GM12878 (cell line): Measurements from ENCODE around the gene FABP7. TPM values are rescaled to one million over a fixed set of nuclear protein-coding genes. Genes with fewer than 3 reads are reported as not detected.

Experiments used
- ATAC-seq: fragments of 200-7000 bp; cut with Tn5 transposase; 3 replicates; pipeline ENCODE4 v1.9.1; 2020; ENCODE audit warnings: mild to moderate bottlenecking, moderate library complexity
- BruUV-seq: library from RNA; stranded (reverse); fragments of 400-500 nt; replicated peaks from 2 replicates; lab custom pipeline; 2021; lab: Mats Ljungman, UMichigan
- CTCF ChIA-PET: fragments of 300-600 bp; sonication (Branson Sonifier 250); formaldehyde crosslinking; extraction: SDS; loops from one replicate; lab custom pipeline; 2021; ENCODE audit warnings: inconsistent platforms; lab: Yijun Ruan, JAX
- POLR2A ChIA-PET: fragments of 350-600 bp; formaldehyde crosslinking; extraction: SDS; loops from one replicate; lab custom pipeline; 2021; ENCODE audit warnings: inconsistent platforms; lab: Charles Lee
- RAD21 ChIA-PET: fragments of 300-600 bp; sonication (Branson Sonifier 250); formaldehyde crosslinking; loops from one replicate; lab custom pipeline; 2023; ENCODE audit warnings: antibody characterized with exemption; ENCODE audit not compliant: unreplicated experiment; lab: Charles Lee
- SMC1A ChIA-PET: fragments of 300-600 bp; sonication (Branson Sonifier 250); formaldehyde crosslinking; loops from one replicate; lab custom pipeline; 2023; ENCODE audit not compliant: unreplicated experiment, uncharacterized antibody; lab: Charles Lee
- DNase-seq: peaks from one replicate; pipeline ENCODE4 v3.0.0-alpha.2; 2011; ENCODE audit warnings: low read depth, low spot score
- FAIRE-seq: peaks from 3 replicates; lab custom pipeline; 2011; peaks lifted over from hg19 to GRCh38; lab: Jason Lieb, UNC
- H2AFZ ChIP-seq: 2 replicates; pipeline ENCODE4 v1.6.0; 2011; ENCODE audit warnings: low read depth, low read length, control low read depth; ENCODE audit not compliant: control insufficient read depth
- H3K27ac ChIP-seq: 2 replicates; pipeline ENCODE4 v1.5.1; 2011; ENCODE audit warnings: control low read depth; ENCODE audit not compliant: control insufficient read depth, insufficient read depth
- H3K27me3 ChIP-seq, 2 experiments: replicated peaks in 1 of 2; 2 replicates each; pipeline versions ENCODE4 v1.6.0 to v1.6.1; 2011; ENCODE audit warnings: low read length in 1 of 2; ENCODE audit not compliant: control insufficient read depth in 2 of 2, insufficient read depth in 2 of 2
- H3K36me3 ChIP-seq, 2 experiments: 2 replicates each; pipeline ENCODE4 v1.5.1; 2011; ENCODE audit warnings: low read length in 1 of 2; ENCODE audit not compliant: control insufficient read depth in 2 of 2, insufficient read depth in 2 of 2
- H3K4me1 ChIP-seq: 2 replicates; pipeline ENCODE4 v1.6.1; 2011; ENCODE audit warnings: mild to moderate bottlenecking, low read length, moderate library complexity, mixed read lengths; ENCODE audit not compliant: control insufficient read depth, insufficient read depth
- H3K4me2 ChIP-seq: 2 replicates; pipeline ENCODE4 v1.6.0; 2011; ENCODE audit warnings: control low read depth; ENCODE audit not compliant: control insufficient read depth, insufficient read depth
- H3K4me3 ChIP-seq: fragments of 200-600 bp; sonication (generic); 2 replicates; pipeline ENCODE4 v1.5.1; 2016
- H3K79me2 ChIP-seq: 2 replicates; pipeline ENCODE4 v1.6.0; 2011; ENCODE audit warnings: low read length; ENCODE audit not compliant: control insufficient read depth, insufficient read depth
- H3K9ac ChIP-seq: 2 replicates; pipeline ENCODE4 v1.8.0; 2011; ENCODE audit warnings: low read length, control low read depth, mixed read lengths; ENCODE audit not compliant: control insufficient read depth, insufficient read depth
- H3K9me3 ChIP-seq: replicated peaks from 3 replicates; pipeline ENCODE4 v1.5.1; 2011; ENCODE audit warnings: mild to moderate bottlenecking, low read length; ENCODE audit not compliant: control insufficient read depth, insufficient read depth
- H4K20me1 ChIP-seq: 2 replicates; pipeline ENCODE4 v1.6.0; 2011; ENCODE audit not compliant: control insufficient read depth, insufficient read depth
- ATF2 ChIP-seq: IDR thresholded peaks from 2 replicates; pipeline ENCODE4 v1.6.1; 2012; ENCODE audit warnings: low read length, inconsistent platforms
- ATF3 ChIP-seq: IDR thresholded peaks from 2 replicates; pipeline ENCODE4 v1.6.1; 2011; ENCODE audit warnings: low read depth, mild to moderate bottlenecking, low read length, moderate library complexity, borderline replicate concordance; ENCODE audit errors: extremely low read depth
- BCLAF1 ChIP-seq: fragments of 450-650 bp; IDR thresholded peaks from 2 replicates; pipeline ENCODE4 v1.6.1; 2017; ENCODE audit warnings: antibody characterized with exemption, mild to moderate bottlenecking, moderate library complexity
- CBX5 ChIP-seq: sonication (generic); IDR thresholded peaks from 2 replicates; pipeline ENCODE4 v1.6.1; 2016; ENCODE audit warnings: low read depth, moderate library complexity, mild to moderate bottlenecking, inconsistent platforms
- ESRRA ChIP-seq: IDR thresholded peaks from 2 replicates; pipeline ENCODE4 v1.6.1; 2012; ENCODE audit warnings: mild to moderate bottlenecking, low read length, improper control_type of control experiment
- HDAC6 ChIP-seq: fragments of 200-600 bp; sonication (generic); IDR thresholded peaks from one replicate; pipeline ENCODE4 v1.8.0; 2017; ENCODE audit warnings: antibody characterized with exemption; ENCODE audit not compliant: unreplicated experiment
- IRF5 ChIP-seq: fragments of 450-650 bp; IDR thresholded peaks from 2 replicates; pipeline ENCODE4 v1.6.1; 2017; ENCODE audit warnings: borderline replicate concordance
- KDM1A ChIP-seq: fragments of 200-600 bp; sonication (generic); IDR thresholded peaks from 2 replicates; pipeline ENCODE4 v1.6.1; 2016; ENCODE audit warnings: borderline replicate concordance
- MEF2B ChIP-seq: fragments of 450-650 bp; IDR thresholded peaks from 2 replicates; pipeline ENCODE4 v1.6.1; 2018; ENCODE audit warnings: mild to moderate bottlenecking, moderate library complexity; ENCODE audit not compliant: partially characterized antibody, poor library complexity, severe bottlenecking
- MYC ChIP-seq: IDR thresholded peaks from 2 replicates; pipeline ENCODE4 v1.6.1; 2011; ENCODE audit warnings: mild to moderate bottlenecking, low read length, moderate library complexity, inconsistent platforms; ENCODE audit not compliant: insufficient read depth, insufficient replicate concordance, insufficient read length, severe bottlenecking
- NBN ChIP-seq: fragments of 450-650 bp; IDR thresholded peaks from 2 replicates; pipeline ENCODE4 v1.6.1; 2016
- PML ChIP-seq: IDR thresholded peaks from 2 replicates; pipeline ENCODE4 v1.6.1; 2012; ENCODE audit warnings: low read length, inconsistent platforms
- RAD51 ChIP-seq: fragments of 450-650 bp; IDR thresholded peaks from 2 replicates; pipeline ENCODE4 v1.6.1; 2016; ENCODE audit warnings: moderate library complexity, mild to moderate bottlenecking, inconsistent platforms
- TCF12 ChIP-seq: IDR thresholded peaks from 2 replicates; pipeline ENCODE4 v1.6.1; 2011; ENCODE audit warnings: low read depth, mild to moderate bottlenecking, low read length
- ZZZ3 ChIP-seq: IDR thresholded peaks from 2 replicates; pipeline ENCODE4 v1.6.1; 2011; ENCODE audit warnings: low read depth; ENCODE audit not compliant: control insufficient read depth, insufficient read length
- WGBS: methylation state at CpG from one replicate; pipeline ENCODE4 v1.1.6; 2016; ENCODE audit warnings: low lambda C conversion rate; ENCODE audit not compliant: insufficient replicate concordance, insufficient coverage; ENCODE audit errors: missing lambda C conversion rate; 5-methylcytosine and 5-hydroxymethylcytosine counted together
- in situ Hi-C: fragments of 300-500 bp; cut with MboI; formaldehyde crosslinking; loops from 9 replicates; pipeline ENCODE4 v1.14.3; 2018; ENCODE audit warnings: mixed read lengths
- intact Hi-C: fragments of 100-400 bp; cut with micrococcal nuclease; formaldehyde crosslinking; loops from one replicate; pipeline ENCODE4 v1.14.2; 2022; ENCODE audit not compliant: unreplicated experiment
- polyA plus RNA-seq, 11 experiments: library from polyadenylated mRNA; depleted of rRNA in 4 of 11; unstranded in 6 of 11; stranded (reverse) in 5 of 11; fragments of >200 nt; fragmentation: Nextera tagmentation in 4 of 11; fragmentation: Illumina TruSeq in 1 of 11; extraction: Ambion mirVana in 4 of 11; extraction: Trizol in 1 of 11; gene quantifications; 1 replicate in 1 of 11; 2 replicates in 10 of 11; pipeline versions ENCODE4 v1.2.1 to v1.2.3, GENCODE V29; 2011 to 2016; ENCODE audit warnings: inconsistent platforms in 2 of 11, missing spikeins in 2 of 11, low read depth in 1 of 11
- total RNA-seq, 4 experiments: library from RNA; depleted of rRNA in 3 of 4; stranded (reverse); fragments of >200 nt in 3 of 4; fragmentation: Illumina TruSeq in 1 of 4; extraction: Trizol in 1 of 4; gene quantifications; 2 replicates each; pipeline versions ENCODE4 v1.2.1 to v1.2.3, GENCODE V29; 2013 to 2021

FABP7 gene
- total and polyA plus RNA-seq, 10 of the 15 experiments (the other 5 are each of a cell fraction or from before 2014, with no cell fraction given): not detected

- H3K4me3 ChIP-seq: no peak overlapping the region
- no peak overlapping the region for H3K27ac ChIP-seq
- H3K9ac ChIP-seq: no peak overlapping the region
- H2AFZ ChIP-seq: no peak overlapping the region
- no peaks in the 10 kb centered on the region for H3K27me3 ChIP-seq
- no peaks in the 10 kb centered on the region for H4K20me1 ChIP-seq
- ChIA-PET POLR2A (interaction anchor here (0.7 to 1.2 kb wide), 3 partner anchors 46 to 98 kb away, joined by 3 to 4 read pairs (median 3); no protein-coding TSS in a partner anchor), CTCF (interaction anchor here (1.1 to 23.5 kb wide), 8 partner anchors 10 to 250 kb away, joined by 3 to 640 read pairs (median 6); no protein-coding TSS in a partner anchor)
- no peak for DNase-seq
- H3K4me1 ChIP-seq: no peaks in the 10 kb centered on the region
- ATAC-seq: no peak
- 27% methylated on average over 2 of the region's 2 CpGs for WGBS
- no peaks in the 10 kb centered on the region for H3K36me3 ChIP-seq
- no peaks in the 10 kb centered on the region for H3K9me3 ChIP-seq
- no peak for TF ChIP-seq PML
- TF ChIP-seq MEF2B: no peak
- TF ChIP-seq ATF2: no peak
- TF ChIP-seq NBN: no peak
- no peak for TF ChIP-seq IRF5
- TF ChIP-seq KDM1A: no peak
- TF ChIP-seq ESRRA: no peak
- no peak for TF ChIP-seq ZZZ3
- TF ChIP-seq CBX5: no peak
- TF ChIP-seq MYC: no peak
- TF ChIP-seq HDAC6: no peak
- TF ChIP-seq TCF12: no peak
- TF ChIP-seq BCLAF1: no peak
- TF ChIP-seq ATF3: no peak
- TF ChIP-seq RAD51: no peak
- TF ChIP-seq, all 136 proteins: peak for 0
- no peaks in the 10 kb centered on the region for H3K79me2 ChIP-seq
- in situ Hi-C loops (no loop called here), intact Hi-C loops (no loop called here)
- no peak overlapping the region for H3K4me2 ChIP-seq
- no TSS peak for BruUV-seq
- ChIA-PET SMC1A (interaction anchor here (0.5 to 12.2 kb wide), 11 partner anchors 9 to 269 kb away, joined by 3 to 177 read pairs (median 3); no protein-coding TSS in a partner anchor), RAD21 (interaction anchor here (0.9 to 2.3 kb wide), 3 partner anchors 12 to 98 kb away, joined by 3 to 23 read pairs (median 5); no protein-coding TSS in a partner anchor)
- FAIRE-seq: no peak
Measured at GRCh38 chr6:122740936-122741335, 38.6 kb upstream of the FABP7 start.
